Neuronal stem cell (in vitro differentiated cells): ENCODE measurements around the gene KLHDC10.

Experiments
- DNase-seq: peaks from one replicate; pipeline ENCODE4 v3.0.0-alpha.2; 2013; ENCODE audit warnings: low spot score
- H2AFZ ChIP-seq: one replicate; pipeline ENCODE4 v1.6.1; 2013; ENCODE audit warnings: mild to moderate bottlenecking, low read length, inconsistent platforms
- H2AK5ac ChIP-seq: 2 replicates; pipeline ENCODE4 v1.6.1; 2013; ENCODE audit warnings: low read depth, mild to moderate bottlenecking, inconsistent platforms, low read length, moderate library complexity, mixed read lengths
- H2BK120ac ChIP-seq: 2 replicates; pipeline ENCODE4 v1.6.1; 2013; ENCODE audit warnings: low read depth, mild to moderate bottlenecking, inconsistent platforms, low read length, moderate library complexity, mixed read lengths
- H2BK12ac ChIP-seq: one replicate; pipeline ENCODE4 v1.6.1; 2013; ENCODE audit warnings: low read length, inconsistent platforms
- H2BK15ac ChIP-seq: 2 replicates; pipeline ENCODE4 v1.6.1; 2013; ENCODE audit warnings: mild to moderate bottlenecking, low read length, inconsistent platforms, mixed read lengths
- H2BK5ac ChIP-seq: one replicate; pipeline ENCODE4 v1.6.1; 2013; ENCODE audit warnings: inconsistent platforms, mild to moderate bottlenecking, low read length, moderate library complexity
- H3K14ac ChIP-seq: one replicate; pipeline ENCODE4 v1.6.1; 2013; ENCODE audit warnings: low read length, inconsistent platforms
- H3K18ac ChIP-seq: 2 replicates; pipeline ENCODE4 v1.6.1; 2013; ENCODE audit warnings: low read length, inconsistent platforms
- H3K23ac ChIP-seq: 2 replicates; pipeline ENCODE4 v1.6.1; 2013; ENCODE audit warnings: low read depth, mild to moderate bottlenecking, mixed read lengths, low read length, inconsistent platforms; ENCODE audit not compliant: poor library complexity
- H3K27ac ChIP-seq: replicated peaks from 3 replicates; pipeline ENCODE4 v1.5.1; 2013; ENCODE audit warnings: low read length, inconsistent platforms
- H3K27me3 ChIP-seq, 3 experiments: 2 replicates each; pipeline ENCODE4 v1.6.1; 2013; ENCODE audit warnings: low read length in 3 of 3, mild to moderate bottlenecking in 2 of 3, inconsistent platforms in 1 of 3, low read depth in 1 of 3, mixed read lengths in 1 of 3, moderate library complexity in 1 of 3; ENCODE audit not compliant: control insufficient read depth in 3 of 3, insufficient read depth in 3 of 3
- H3K36me3 ChIP-seq, 2 donors: replicated peaks in 1 of 2; 2 replicates each; pipeline ENCODE4 v1.6.1; 2013; ENCODE audit warnings: low read length in 2 of 2; ENCODE audit not compliant: control insufficient read depth in 2 of 2, insufficient read depth in 2 of 2
- H3K4ac ChIP-seq: 2 replicates; pipeline ENCODE4 v1.6.1; 2013; ENCODE audit warnings: inconsistent platforms, mild to moderate bottlenecking, low read length, moderate library complexity
- H3K4me1 ChIP-seq, 2 donors: 1 replicate in 1 of 2; 2 replicates in 1 of 2; pipeline ENCODE4 v1.6.1; 2013; ENCODE audit warnings: low read length in 2 of 2, low read depth in 1 of 2; ENCODE audit not compliant: control insufficient read depth in 2 of 2, insufficient read depth in 1 of 2
- H3K4me2 ChIP-seq: one replicate; pipeline ENCODE4 v1.6.1; 2013; ENCODE audit warnings: mild to moderate bottlenecking, low read length, inconsistent platforms; ENCODE audit not compliant: insufficient read depth, poor library complexity, severe bottlenecking
- H3K4me3 ChIP-seq, 2 donors: 2 replicates each; pipeline ENCODE4 v1.5.1; 2013; ENCODE audit warnings: low read length in 2 of 2, mild to moderate bottlenecking in 2 of 2, inconsistent platforms in 1 of 2, moderate library complexity in 1 of 2
- H3K79me1 ChIP-seq: one replicate; pipeline ENCODE4 v1.6.1; 2013; ENCODE audit warnings: low read depth, mild to moderate bottlenecking, inconsistent platforms, low read length, moderate library complexity
- H3K9ac ChIP-seq: one replicate; pipeline ENCODE4 v1.6.1; 2013; ENCODE audit warnings: mild to moderate bottlenecking, low read depth, low read length, inconsistent platforms; ENCODE audit not compliant: poor library complexity
- H3K9me3 ChIP-seq, 2 donors: replicated peaks in 1 of 2; 2 replicates each; pipeline versions ENCODE3 to v1.6.1; 2013; ENCODE audit warnings: low read length in 2 of 2, mild to moderate bottlenecking in 2 of 2, inconsistent platforms in 1 of 2, low read depth in 1 of 2, mixed read lengths in 1 of 2, moderate library complexity in 1 of 2; ENCODE audit not compliant: control insufficient read depth in 2 of 2, insufficient read depth in 1 of 2
- H4K8ac ChIP-seq: one replicate; pipeline ENCODE4 v1.6.1; 2013; ENCODE audit warnings: low read depth, mild to moderate bottlenecking, inconsistent platforms, low read length, moderate library complexity
- H4K91ac ChIP-seq: one replicate; pipeline ENCODE4 v1.6.1; 2013; ENCODE audit warnings: low read length, low read depth, mild to moderate bottlenecking, inconsistent platforms; ENCODE audit not compliant: poor library complexity
- WGBS, 2 donors: extraction: QIAGEN DNeasy Blood & Tissue Kit; methylation state at CpG; one replicate each; pipeline ENCODE4 v1.1.7; 2013; ENCODE audit warnings: missing lambda C conversion rate in 2 of 2, mixed read lengths in 1 of 2; ENCODE audit not compliant: insufficient read length in 2 of 2, insufficient replicate concordance in 1 of 2; ENCODE audit errors: extremely low coverage in 2 of 2; 5-methylcytosine and 5-hydroxymethylcytosine counted together

KLHDC10 gene

GRCh38 chr7:130135208-130136205 is 65.2 kb downstream of the KLHDC10 start:
- peaks cover 5 to 89% of the 10 kb centered on the region in 2 donors for H3K36me3 ChIP-seq
- WGBS, 2 donors = no CpG with 5 or more reads among the region's 10 CpGs
- H3K27me3 ChIP-seq = no peaks in the 10 kb centered on the region
- no peaks in the 10 kb centered on the region for H3K79me1 ChIP-seq
- no peak overlapping the region for H3K18ac ChIP-seq
- no peak overlapping the region for H3K9ac ChIP-seq
- H2AFZ ChIP-seq = no peak overlapping the region
- H2AK5ac ChIP-seq = no peak overlapping the region
- H3K4me3 ChIP-seq = no peak overlapping the region
- no peak overlapping the region for H2BK12ac ChIP-seq
- no peak overlapping the region for H2BK120ac ChIP-seq
- H3K14ac ChIP-seq = no peak overlapping the region
- no peak for DNase-seq
- no peak overlapping the region for H4K91ac ChIP-seq
- H3K27ac ChIP-seq = no peak overlapping the region
- no peak overlapping the region for H2BK5ac ChIP-seq
- H3K4ac ChIP-seq = no peak overlapping the region
- H2BK15ac ChIP-seq = no peak overlapping the region
- H3K23ac ChIP-seq = no peak overlapping the region
- no peak overlapping the region for H4K8ac ChIP-seq
- H3K9me3 ChIP-seq = peaks cover 0 to 3% of the 10 kb centered on the region in 2 donors
- H3K4me2 ChIP-seq = no peak overlapping the region
- H3K4me1 ChIP-seq = peaks cover 0 to 20% of the 10 kb centered on the region in 2 donors

GRCh38 chr7:130136579-130137167 is 66.3 kb downstream of the KLHDC10 start:
- no peak for DNase-seq
- H2BK5ac ChIP-seq = no peak overlapping the region
- no CpG with 5 or more reads among the region's 1 CpG for WGBS, 2 donors

GRCh38 chr7:130137207-130137606 is 66.9 kb downstream of the KLHDC10 start:
- Histone ChIP-seq H3K27me3 (no peaks in the 10 kb centered on the region), H2BK5ac (no peak overlapping the region), H3K9ac (no peak overlapping the region), H3K14ac (no peak overlapping the region), H3K4ac (no peak overlapping the region), H3K9me3 (no peaks in the 10 kb centered on the region), H2AK5ac (no peak overlapping the region), H2AFZ (no peak overlapping the region), H3K79me1 (no peaks in the 10 kb centered on the region), H4K8ac (no peak overlapping the region), H3K36me3 (peaks cover 2 to 72% of the 10 kb centered on the region in 2 donors), H3K4me1 (peaks cover 9 to 29% of the 10 kb centered on the region in 2 donors), H2BK12ac (no peak overlapping the region), H2BK120ac (no peak overlapping the region), H3K4me2 (no peak overlapping the region), H3K27ac (no peak overlapping the region), H4K91ac (no peak overlapping the region), H3K23ac (no peak overlapping the region), H3K4me3 (no peak overlapping the region), H3K18ac (no peak overlapping the region), H2BK15ac (no peak overlapping the region)
- no CpG with 5 or more reads among the region's 4 CpGs for WGBS, 2 donors
- DNase-seq = no peak

More at GRCh38 chr7:130136579-130137167, 66.3 kb downstream of the KLHDC10 start:
- H3K4ac ChIP-seq = no peak overlapping the region
- no peak overlapping the region for H3K4me3 ChIP-seq
- no peak overlapping the region for H4K8ac ChIP-seq
- H2BK15ac ChIP-seq = no peak overlapping the region
- H2BK120ac ChIP-seq = no peak overlapping the region
- no peak overlapping the region for H2AFZ ChIP-seq
- no peak overlapping the region for H3K18ac ChIP-seq
- no peaks in the 10 kb centered on the region for H3K27me3 ChIP-seq
- no peak overlapping the region for H3K4me2 ChIP-seq
- no peaks in the 10 kb centered on the region for H3K79me1 ChIP-seq
- no peak overlapping the region for H4K91ac ChIP-seq
- no peaks in the 10 kb centered on the region for H3K9me3 ChIP-seq
- no peak overlapping the region for H2AK5ac ChIP-seq
- H3K14ac ChIP-seq = no peak overlapping the region
- no peak overlapping the region for H3K23ac ChIP-seq
- H3K4me1 ChIP-seq = peaks cover 7 to 24% of the 10 kb centered on the region in 2 donors
- H3K27ac ChIP-seq = no peak overlapping the region
- H2BK12ac ChIP-seq = no peak overlapping the region
- H3K9ac ChIP-seq = no peak overlapping the region
- H3K36me3 ChIP-seq = peaks cover 2 to 77% of the 10 kb centered on the region in 2 donors
